DMS 273 (cell line): ENCODE results near the gene ABCA1.
"Not testable (repeated sequence)": the region's sequence is repeated elsewhere in the genome, so short reads cannot be mapped to it uniquely, and the experiment has no call there.

Experiments used
- DNase-seq: peaks from one replicate; lab custom pipeline; 2025; ENCODE audit not compliant: unreplicated experiment; lab: John Stamatoyannopoulos, UW

ABCA1 gene

GRCh38 chr9:104944871-104945270, 16.9 kb upstream of the ABCA1 start:
- no peak for DNase-seq

GRCh38 chr9:104944356-104944755, 16.4 kb upstream of the ABCA1 start:
- no peak for DNase-seq

GRCh38 chr9:104941597-104941996, 13.6 kb upstream of the ABCA1 start:
- DNase-seq, result no peak

- DNase-seq, result no peak
Measured at GRCh38 chr9:104936291-104936690, 8.3 kb upstream of the ABCA1 start.

GRCh38 chr9:104935501-104935810, 7.5 kb upstream of the ABCA1 start:
- DNase-seq, result not testable (repeated sequence)

GRCh38 chr9:104934691-104935500, 6.9 kb upstream of the ABCA1 start:
- DNase-seq, result no peak

GRCh38 chr9:104933091-104933490, 5.1 kb upstream of the ABCA1 start:
- DNase-seq, result not testable (repeated sequence)

GRCh38 chr9:104931256-104931655, 3.3 kb upstream of the ABCA1 start:
- DNase-seq, result no peak

- DNase-seq, result peak; percentile 70
Measured at GRCh38 chr9:104927216-104927911, 591 bp downstream of the ABCA1 start.

- DNase-seq, result no peak
Measured at GRCh38 chr9:104923740-104924139, 4.2 kb downstream of the ABCA1 start.

- no peak for DNase-seq
Measured at GRCh38 chr9:104923289-104923688, 4.7 kb downstream of the ABCA1 start.

- not testable (repeated sequence) for DNase-seq
Measured at GRCh38 chr9:104922748-104923147, 5.2 kb downstream of the ABCA1 start.

- no peak for DNase-seq
Measured at GRCh38 chr9:104921067-104921741, 6.8 kb downstream of the ABCA1 start.

- DNase-seq, result peak; percentile 57
Measured at GRCh38 chr9:104915753-104916152, 12.2 kb downstream of the ABCA1 start.

GRCh38 chr9:104915049-104915448, 12.9 kb downstream of the ABCA1 start:
- DNase-seq, result peak; percentile 4

- no peak for DNase-seq
Measured at GRCh38 chr9:104914466-104914865, 13.5 kb downstream of the ABCA1 start.

GRCh38 chr9:104912606-104913005, 15.3 kb downstream of the ABCA1 start:
- DNase-seq, result no peak

GRCh38 chr9:104911032-104911607, 16.8 kb downstream of the ABCA1 start:
- peak; percentile 15 for DNase-seq

GRCh38 chr9:104907278-104907951, 20.5 kb downstream of the ABCA1 start:
- no peak for DNase-seq

GRCh38 chr9:104906441-104907277, 21.3 kb downstream of the ABCA1 start:
- DNase-seq, result no peak
